Measurements from ENCODE around the gene ARHGAP28.

The ARHGAP28 gene

GRCh38 chr18:6741786-6742185 is 12.3 kb downstream of the ARHGAP28 start:
- TF ChIP-seq TAF1 (IDR thresholded peaks at IDR 0.05; ENCODE audit: low read depth) (no peak), RAD21 (IDR thresholded peaks at IDR 0.05; ENCODE audit: low read depth) (no peak), NFIC (IDR thresholded peaks at IDR 0.05) (no peak), USF1 (IDR thresholded peaks at IDR 0.05) (no peak), MAX (IDR thresholded peaks at IDR 0.05) (no peak)

- TF ChIP-seq CEBPB (IDR thresholded peaks at IDR 0.05) (no peak), MAX (IDR thresholded peaks at IDR 0.05) (no peak), EP300 (IDR thresholded peaks at IDR 0.05; ENCODE audit: borderline replicate concordance) (no peak), REST (IDR thresholded peaks at IDR 0.05; ENCODE audit: low read depth) (no peak), YY1 (IDR thresholded peaks at IDR 0.05; ENCODE audit: low read depth) (no peak), CREB1 (IDR thresholded peaks at IDR 0.05; ENCODE audit: low read depth) (no peak), NFIC (IDR thresholded peaks at IDR 0.05) (no peak), EGR1 (IDR thresholded peaks at IDR 0.05) (no peak), USF1 (IDR thresholded peaks at IDR 0.05) (no peak), TAF1 (IDR thresholded peaks at IDR 0.05; ENCODE audit: low read depth) (no peak), ZBTB7A (IDR thresholded peaks at IDR 0.05; ENCODE audit: low read depth) (no peak), TCF12 (IDR thresholded peaks at IDR 0.05; ENCODE audit: low read depth) (no peak), FOXM1 (IDR thresholded peaks at IDR 0.05; ENCODE audit: borderline replicate concordance, low read depth) (no peak), RAD21 (IDR thresholded peaks at IDR 0.05; ENCODE audit: low read depth) (no peak), TEAD4 (IDR thresholded peaks at IDR 0.05) (no peak)
These were observed 14.5 kb downstream of the ARHGAP28 start for GRCh38 chr18:6743999-6744398.

GRCh38 chr18:6744816-6745455 is 15.4 kb downstream of the ARHGAP28 start:
- TF ChIP-seq EP300 (IDR thresholded peaks at IDR 0.05; ENCODE audit: borderline replicate concordance) (no peak), FOXM1 (IDR thresholded peaks at IDR 0.05; ENCODE audit: borderline replicate concordance, low read depth) (no peak), TEAD4 (IDR thresholded peaks at IDR 0.05) (no peak), TCF12 (IDR thresholded peaks at IDR 0.05; ENCODE audit: low read depth) (no peak), CREB1 (IDR thresholded peaks at IDR 0.05; ENCODE audit: low read depth) (no peak), NFIC (IDR thresholded peaks at IDR 0.05) (no peak), REST (IDR thresholded peaks at IDR 0.05; ENCODE audit: low read depth) (no peak), EGR1 (IDR thresholded peaks at IDR 0.05) (no peak), ZBTB7A (IDR thresholded peaks at IDR 0.05; ENCODE audit: low read depth) (no peak), CEBPB (IDR thresholded peaks at IDR 0.05) (no peak), MAX (IDR thresholded peaks at IDR 0.05) (no peak), USF1 (IDR thresholded peaks at IDR 0.05) (no peak), TAF1 (IDR thresholded peaks at IDR 0.05; ENCODE audit: low read depth) (no peak), RAD21 (IDR thresholded peaks at IDR 0.05; ENCODE audit: low read depth) (no peak), YY1 (IDR thresholded peaks at IDR 0.05; ENCODE audit: low read depth) (no peak)

- TF ChIP-seq TEAD4 (IDR thresholded peaks at IDR 0.05) (no peak), CEBPB (IDR thresholded peaks at IDR 0.05) (no peak), EP300 (IDR thresholded peaks at IDR 0.05; ENCODE audit: borderline replicate concordance) (no peak), EGR1 (IDR thresholded peaks at IDR 0.05) (no peak), USF1 (IDR thresholded peaks at IDR 0.05) (no peak), NFIC (IDR thresholded peaks at IDR 0.05) (no peak), REST (IDR thresholded peaks at IDR 0.05; ENCODE audit: low read depth) (no peak), FOXM1 (IDR thresholded peaks at IDR 0.05; ENCODE audit: borderline replicate concordance, low read depth) (no peak), TAF1 (IDR thresholded peaks at IDR 0.05; ENCODE audit: low read depth) (no peak), MAX (IDR thresholded peaks at IDR 0.05) (no peak), YY1 (IDR thresholded peaks at IDR 0.05; ENCODE audit: low read depth) (no peak), RAD21 (IDR thresholded peaks at IDR 0.05; ENCODE audit: low read depth) (no peak), CREB1 (IDR thresholded peaks at IDR 0.05; ENCODE audit: low read depth) (no peak), TCF12 (IDR thresholded peaks at IDR 0.05; ENCODE audit: low read depth) (no peak), ZBTB7A (IDR thresholded peaks at IDR 0.05; ENCODE audit: low read depth) (no peak)
These were observed 16.1 kb downstream of the ARHGAP28 start for GRCh38 chr18:6745504-6746031.
